Glutamatergic neuron (in vitro differentiated cells): ENCODE data around the gene HTRA2. TPM values are rescaled to one million over a fixed set of nuclear protein-coding genes. Genes with fewer than 3 reads are reported as not detected.

Experiments used
- DNase-seq: peaks from one replicate; pipeline ENCODE4 v3.0.0; 2022
- H3K27ac Mint-ChIP-seq: one replicate; pipeline ENCODE4 v1.8.0; 2020; ENCODE audit warnings: mild to moderate bottlenecking, mixed read lengths, inconsistent platforms; ENCODE audit not compliant: unreplicated experiment
- H3K27me3 Mint-ChIP-seq: one replicate; pipeline ENCODE4 v1.8.0; 2020; ENCODE audit warnings: mild to moderate bottlenecking, moderate library complexity, mixed read lengths, inconsistent platforms; ENCODE audit not compliant: unreplicated experiment
- H3K36me3 Mint-ChIP-seq: one replicate; pipeline ENCODE4 v1.8.0; 2020; ENCODE audit warnings: mild to moderate bottlenecking, mixed read lengths, inconsistent platforms; ENCODE audit not compliant: unreplicated experiment
- H3K4me1 Mint-ChIP-seq: one replicate; pipeline ENCODE4 v1.8.0; 2020; ENCODE audit warnings: mild to moderate bottlenecking, low read depth, mixed read lengths, inconsistent platforms; ENCODE audit not compliant: unreplicated experiment
- H3K4me3 Mint-ChIP-seq: one replicate; pipeline ENCODE4 v1.8.0; 2020; ENCODE audit warnings: mild to moderate bottlenecking, mixed read lengths, inconsistent platforms; ENCODE audit not compliant: unreplicated experiment
- H3K9me3 Mint-ChIP-seq: one replicate; pipeline ENCODE4 v1.8.0; 2020; ENCODE audit warnings: mild to moderate bottlenecking, moderate library complexity, mixed read lengths, inconsistent platforms; ENCODE audit not compliant: unreplicated experiment
- total RNA-seq: library from RNA; stranded (reverse); fragmentation: NEBNext Ultra II Directional; extraction: Animal tissue kit (Norgen Biotek cat#: 25700); gene quantifications from one replicate; pipeline ENCODE4 v1.2.1, GENCODE V29; 2021; ENCODE audit not compliant: unreplicated experiment
- TF ChIP-seq, protein P1 (sequence below): fragments of 200-600 bp; sonication (generic); IDR thresholded peaks from one replicate; pipeline ENCODE4 v1.5.0; 2021; ENCODE audit not compliant: partially characterized antibody, unreplicated experiment

HTRA2 gene
- total RNA-seq, 1 donor from 2014 or later: 46.7 TPM

- Mint-ChIP-seq H3K27me3 (peaks cover 10% of the 10 kb centered on the region), H3K27ac (peak overlapping the region; percentile 44), H3K36me3 (peaks cover 3% of the 10 kb centered on the region), H3K4me1 (peaks cover 20% of the 10 kb centered on the region), H3K4me3 (peak overlapping the region; percentile 79), H3K9me3 (peaks cover 25% of the 10 kb centered on the region)
- DNase-seq: no peak
- TF ChIP-seq, protein P1, sequence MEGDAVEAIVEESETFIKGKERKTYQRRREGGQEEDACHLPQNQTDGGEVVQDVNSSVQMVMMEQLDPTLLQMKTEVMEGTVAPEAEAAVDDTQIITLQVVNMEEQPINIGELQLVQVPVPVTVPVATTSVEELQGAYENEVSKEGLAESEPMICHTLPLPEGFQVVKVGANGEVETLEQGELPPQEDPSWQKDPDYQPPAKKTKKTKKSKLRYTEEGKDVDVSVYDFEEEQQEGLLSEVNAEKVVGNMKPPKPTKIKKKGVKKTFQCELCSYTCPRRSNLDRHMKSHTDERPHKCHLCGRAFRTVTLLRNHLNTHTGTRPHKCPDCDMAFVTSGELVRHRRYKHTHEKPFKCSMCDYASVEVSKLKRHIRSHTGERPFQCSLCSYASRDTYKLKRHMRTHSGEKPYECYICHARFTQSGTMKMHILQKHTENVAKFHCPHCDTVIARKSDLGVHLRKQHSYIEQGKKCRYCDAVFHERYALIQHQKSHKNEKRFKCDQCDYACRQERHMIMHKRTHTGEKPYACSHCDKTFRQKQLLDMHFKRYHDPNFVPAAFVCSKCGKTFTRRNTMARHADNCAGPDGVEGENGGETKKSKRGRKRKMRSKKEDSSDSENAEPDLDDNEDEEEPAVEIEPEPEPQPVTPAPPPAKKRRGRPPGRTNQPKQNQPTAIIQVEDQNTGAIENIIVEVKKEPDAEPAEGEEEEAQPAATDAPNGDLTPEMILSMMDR: no peak
Observed at GRCh38 chr2:74531666-74532065, 1.9 kb downstream of the HTRA2 start.

DNA sequence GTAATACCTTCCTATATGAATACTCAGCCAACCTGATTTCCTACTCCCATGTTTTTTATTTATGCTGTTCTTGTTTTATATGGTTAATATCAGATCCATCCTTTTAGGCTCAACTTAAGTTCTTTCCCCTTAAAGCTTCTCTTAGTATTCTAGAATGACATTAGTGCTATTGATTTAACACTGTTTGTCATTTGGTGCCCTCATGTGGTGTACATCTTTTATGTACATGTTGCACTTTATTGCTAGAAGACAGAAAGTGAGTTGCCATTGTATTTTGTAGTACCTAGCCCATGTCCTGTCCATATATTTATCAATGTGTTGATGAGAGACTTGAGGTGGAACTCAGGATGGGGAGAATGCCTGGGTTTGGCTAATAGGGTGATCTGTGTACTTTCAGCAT, 2.5 kb downstream of the HTRA2 start:
- Mint-ChIP-seq H3K36me3 (no peaks in the 10 kb centered on the region), H3K4me3 (peak overlapping the region; percentile 79), H3K4me1 (peaks cover 20% of the 10 kb centered on the region), H3K9me3 (peaks cover 23% of the 10 kb centered on the region), H3K27ac (peak overlapping the region; percentile 44), H3K27me3 (peaks cover 8% of the 10 kb centered on the region)
- no peak for DNase-seq
- TF ChIP-seq, protein P1: no peak

- no peak for DNase-seq
- TF ChIP-seq, protein P1: no peak
- H3K9me3 Mint-ChIP-seq: peaks cover 17% of the 10 kb centered on the region
- peaks cover 20% of the 10 kb centered on the region for H3K4me1 Mint-ChIP-seq
- no peak overlapping the region for H3K27ac Mint-ChIP-seq
- no peaks in the 10 kb centered on the region for H3K36me3 Mint-ChIP-seq
- peaks cover 5% of the 10 kb centered on the region for H3K27me3 Mint-ChIP-seq
- H3K4me3 Mint-ChIP-seq: no peak overlapping the region
Observed at GRCh38 chr2:74533464-74533863, 3.7 kb downstream of the HTRA2 start.

DNA sequence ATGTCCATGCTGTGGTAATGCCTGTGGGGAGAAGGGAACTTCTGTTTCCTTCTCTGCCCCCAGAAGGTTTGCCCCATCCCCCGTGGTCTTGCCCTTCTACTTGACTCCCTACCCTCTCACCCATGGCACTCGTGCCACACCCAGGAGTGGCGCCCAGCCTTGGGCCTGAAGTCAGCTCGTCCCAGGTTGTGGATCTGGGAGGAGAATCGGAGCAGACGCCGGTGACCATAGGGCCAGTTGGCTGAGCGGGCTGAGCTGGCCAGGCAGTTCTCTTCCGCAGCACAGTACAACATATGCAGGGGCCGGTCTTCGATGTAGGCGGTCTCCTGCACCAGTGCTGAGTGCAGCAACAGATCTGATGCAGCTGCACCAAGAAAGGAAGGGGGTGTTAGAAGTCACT, 4.7 kb downstream of the HTRA2 start:
- H3K27ac Mint-ChIP-seq: no peak overlapping the region
- peaks cover 7% of the 10 kb centered on the region for H3K27me3 Mint-ChIP-seq
- DNase-seq: no peak
- H3K36me3 Mint-ChIP-seq: peaks cover 5% of the 10 kb centered on the region
- H3K4me3 Mint-ChIP-seq: no peak overlapping the region
- TF ChIP-seq, protein P1: no peak
- peaks cover 20% of the 10 kb centered on the region for H3K4me1 Mint-ChIP-seq
- H3K9me3 Mint-ChIP-seq: peaks cover 14% of the 10 kb centered on the region

- H3K27ac Mint-ChIP-seq: no peak overlapping the region
- DNase-seq: no peak
- TF ChIP-seq, protein P1: no peak
- H3K27me3 Mint-ChIP-seq: peaks cover 7% of the 10 kb centered on the region
- no peak overlapping the region for H3K4me3 Mint-ChIP-seq
- H3K9me3 Mint-ChIP-seq: peaks cover 14% of the 10 kb centered on the region
- H3K36me3 Mint-ChIP-seq: peaks cover 5% of the 10 kb centered on the region
- peaks cover 20% of the 10 kb centered on the region for H3K4me1 Mint-ChIP-seq
Observed at GRCh38 chr2:74535440-74535965, 5.8 kb downstream of the HTRA2 start.
